ENCODE measurements around the gene ERBB2. TPM values are rescaled to one million over a fixed set of nuclear protein-coding genes. Genes with fewer than 3 reads are reported as not detected.

The ERBB2 gene
- total and polyA plus RNA-seq, 2 of the 8 experiments (the other 6 are each of a cell fraction or from before 2014, with no cell fraction given), result 183 to 394 TPM

GRCh38 chr17:39754161-39754957 lies 54.5 kb downstream of the ERBB2 start:
- Histone ChIP-seq H3K9me3 (ENCODE audit: insufficient read depth in 2 of 2, low read depth in 1 of 2, low read length in 1 of 2) (no peaks in the 10 kb centered on the region), H3K23ac (ENCODE audit: insufficient read length) (no peak overlapping the region), H3K27ac (ENCODE audit: low read depth, low read length) (no peak overlapping the region), H3K79me2 (ENCODE audit: control insufficient read depth in 1 of 2, insufficient read depth in 2 of 2, low read length in 2 of 2) (no peaks in the 10 kb centered on the region), H2BK12ac (ENCODE audit: low read depth, low read length) (no peak overlapping the region; the same call in 1 of the 2 replicates), H3K56ac (replicated peaks; ENCODE audit: insufficient read length, low read depth, low read length) (no peak overlapping the region), H3K27me3 (replicated peaks in 1 of 4; ENCODE audit: control insufficient read depth in 3 of 4, extremely low read depth in 1 of 4, insufficient read depth in 3 of 4, low read length in 3 of 4) (peaks cover 0 to 3% (median 2%) of the 10 kb centered on the region in 4 experiments; a peak in 2 of 7 replicates), H3K23me2 (ENCODE audit: low read depth, low read length) (peaks cover 10% of the 10 kb centered on the region; the same call in 1 of the 2 replicates), H3K9ac (replicated peaks in 1 of 4; ENCODE audit: extremely low read depth in 1 of 4, low read depth in 3 of 4, low read length in 3 of 4) (peak overlapping the region in 3 of 4 experiments; percentile 49 to 67 (median 64); a peak in 5 of 7 replicates), H2BK20ac (ENCODE audit: low read length) (no peak overlapping the region), H3K4me2 (ENCODE audit: insufficient read depth in 1 of 2, low read depth in 2 of 2, low read length in 2 of 2) (peak overlapping the region; percentile 20 to 98), H3K14ac (ENCODE audit: insufficient read length) (no peak overlapping the region), H3K4me3 (ENCODE audit: extremely low read depth in 1 of 4, insufficient read depth in 2 of 4, low read depth in 3 of 4, low read length in 4 of 4) (peak overlapping the region; percentile 30 to 82 (median 74)), H2AK5ac (ENCODE audit: low read depth, low read length) (no peak overlapping the region), H2BK5ac (ENCODE audit: low read depth, low read length) (peak overlapping the region; percentile 84; the same call in 1 of the 2 replicates), H4K91ac (replicated peaks; ENCODE audit: insufficient read length, low read length) (peak overlapping the region; percentile 91), H3K79me1 (ENCODE audit: low read depth, low read length) (no peaks in the 10 kb centered on the region; the same call in 1 of the 2 replicates), H3K36me3 (ENCODE audit: control insufficient read depth in 2 of 4, insufficient read depth in 4 of 4, low read length in 3 of 4) (no peaks in the 10 kb centered on the region), H3K4me1 (replicated peaks in 1 of 4; ENCODE audit: control insufficient read depth in 3 of 4, insufficient read depth in 4 of 4, low read length in 3 of 4) (peaks cover 9 to 29% (median 21%) of the 10 kb centered on the region in 4 experiments), H3K18ac (ENCODE audit: extremely low read depth, low read length) (peak overlapping the region; percentile 95), H2AFZ (ENCODE audit: low read length) (no peak overlapping the region), H3K4ac (replicated peaks; ENCODE audit: insufficient read length, low read depth, low read length) (peak overlapping the region; percentile 87), H4K5ac (ENCODE audit: insufficient read length, low read depth, low read length) (peak overlapping the region; percentile 72), H2BK120ac (replicated peaks; ENCODE audit: low read depth, low read length) (no peak overlapping the region), H2BK15ac (ENCODE audit: low read length) (0 out of 2 replicates have a peak overlapping the region, but pooled peaks have one; percentile 46), H4K20me1 (replicated peaks in 1 of 2; ENCODE audit: control insufficient read depth in 1 of 2, insufficient read depth in 2 of 2, low read length in 2 of 2) (no peaks in the 10 kb centered on the region), H4K8ac (ENCODE audit: extremely low read depth, insufficient read depth, low read length) (peak overlapping the region; percentile 97)
- FAIRE-seq, result no peak
- ChIA-PET POLR2A (ENCODE audit: partially characterized antibody) (interaction anchor here (0.6 to 8.1 kb wide), 8 partner anchors 15 to 124 kb away, joined by 3 to 54 read pairs (median 3); partner anchors contain the start of genes ERBB2 and MIEN1), CTCF (ENCODE audit: partially characterized antibody) (interaction anchor here (0.7 to 8.2 kb wide), 23 partner anchors 10 to 560 kb away, joined by 3 to 102 read pairs (median 5); partner anchors contain the start of genes ERBB2, MIEN1, PGAP3 and PNMT)
- 3% methylated on average over 54 of the region's 91 CpGs; no CpG with 5 or more reads in 1 of the 2 experiments for WGBS, 2 experiments (ENCODE audit: extremely low coverage in 1 of 2, insufficient coverage in 1 of 2, insufficient read length in 1 of 2, insufficient replicate concordance in 2 of 2, low coverage in 1 of 2, low lambda C conversion rate in 2 of 2, missing lambda C conversion rate in 1 of 2)
- peak in 1 of 2 experiments; percentile 96 for DNase-seq (ENCODE audit: low read depth in 1 of 2, low spot score in 2 of 2)
- peak; percentile 36 for TF ChIP-seq ASH2L (IDR thresholded peaks at IDR 0.05; ENCODE audit: low read length)
- TF ChIP-seq NRF1 (IDR thresholded peaks at IDR 0.05; ENCODE audit: low read depth, low read length), result no peak
- TF ChIP-seq EP300 (IDR thresholded peaks at IDR 0.05; ENCODE audit: borderline replicate concordance in 1 of 2, low read depth in 2 of 2, low read length in 2 of 2), result no peak
- no peak for TF ChIP-seq CTBP2 (IDR thresholded peaks at IDR 0.05; ENCODE audit: borderline replicate concordance, insufficient read depth, insufficient read length, low read length)
- TF ChIP-seq KDM5A (IDR thresholded peaks at IDR 0.05; ENCODE audit: low read length), result peak; percentile 85
- TF ChIP-seq ZNF274 (IDR thresholded peaks at IDR 0.05; ENCODE audit: borderline replicate concordance, extremely low read depth, low read length), result no peak
- TF ChIP-seq CHD1 (IDR thresholded peaks at IDR 0.05; ENCODE audit: low read depth, low read length), result no peak
- TF ChIP-seq SIRT6 (IDR thresholded peaks at IDR 0.05; ENCODE audit: low read length), result no peak
- TF ChIP-seq CBX8 (IDR thresholded peaks at IDR 0.05; ENCODE audit: borderline replicate concordance, low read depth, low read length), result no peak
- peak; percentile 37 for TF ChIP-seq CREB1 (IDR thresholded peaks at IDR 0.05)
- TF ChIP-seq POLR2AphosphoS5 (IDR thresholded peaks at IDR 0.05; ENCODE audit: low read depth, low read length), result no peak
- TF ChIP-seq SUZ12 (IDR thresholded peaks at IDR 0.05; ENCODE audit: low read length), result no peak; the same call in 1 of the 2 replicates
